ENCODE results near the gene ZNF438. TPM values are rescaled to one million over a fixed set of nuclear protein-coding genes. Genes with fewer than 3 reads are reported as not detected.

The ZNF438 gene
- total RNA-seq, 4 donors from 2014 or later, result 17.6 to 34.8 (median 23.6) TPM

DNA sequence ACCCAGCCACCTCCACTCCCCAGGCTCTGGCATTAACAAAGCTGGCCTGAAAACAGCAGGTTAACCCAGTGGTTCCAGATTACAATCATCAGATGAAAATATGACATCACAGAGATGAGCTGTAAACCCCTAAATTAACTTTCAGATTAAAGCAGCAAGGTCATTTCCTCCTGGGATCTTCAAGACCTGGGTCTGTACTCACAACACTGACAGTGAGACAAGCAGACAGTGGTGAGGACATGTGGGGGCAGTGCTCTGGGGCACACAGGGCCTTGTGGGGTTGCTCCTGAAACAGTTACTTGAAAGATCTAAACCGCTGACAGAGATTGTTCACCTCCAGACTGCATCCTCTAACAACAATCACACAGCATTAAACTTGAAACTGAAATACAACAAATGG, 134.1 kb downstream of the ZNF438 start:
- TF ChIP-seq CTCF (IDR thresholded peaks at IDR 0.05; ENCODE audit: low read depth), result no peak

DNA sequence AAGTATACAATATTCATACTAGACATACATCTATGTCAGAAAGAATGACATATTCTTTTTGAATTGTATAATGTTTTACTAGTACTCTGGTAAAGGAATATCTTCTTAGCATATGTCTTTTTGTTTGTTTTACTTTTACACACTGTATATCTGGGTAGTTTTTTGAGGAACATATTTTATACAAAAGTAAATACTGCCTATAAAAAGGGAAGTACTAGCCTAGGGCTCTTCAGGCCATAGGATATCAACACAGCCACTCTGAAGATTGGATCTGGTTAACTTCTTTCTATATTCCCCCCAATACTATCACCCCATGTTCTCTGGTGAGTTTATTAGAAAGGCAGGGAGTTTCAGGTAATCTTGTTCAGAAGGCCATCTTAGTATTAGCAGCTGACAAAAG, 134.6 kb downstream of the ZNF438 start:
- no peak for TF ChIP-seq CTCF (IDR thresholded peaks at IDR 0.05; ENCODE audit: low read depth)

GRCh38 chr10:30894221-30894620, 137.4 kb downstream of the ZNF438 start:
- TF ChIP-seq CTCF (IDR thresholded peaks at IDR 0.05; ENCODE audit: low read depth), result no peak

GRCh38 chr10:30893208-30893607, 138.5 kb downstream of the ZNF438 start:
- TF ChIP-seq CTCF (IDR thresholded peaks at IDR 0.05; ENCODE audit: low read depth), result no peak

DNA sequence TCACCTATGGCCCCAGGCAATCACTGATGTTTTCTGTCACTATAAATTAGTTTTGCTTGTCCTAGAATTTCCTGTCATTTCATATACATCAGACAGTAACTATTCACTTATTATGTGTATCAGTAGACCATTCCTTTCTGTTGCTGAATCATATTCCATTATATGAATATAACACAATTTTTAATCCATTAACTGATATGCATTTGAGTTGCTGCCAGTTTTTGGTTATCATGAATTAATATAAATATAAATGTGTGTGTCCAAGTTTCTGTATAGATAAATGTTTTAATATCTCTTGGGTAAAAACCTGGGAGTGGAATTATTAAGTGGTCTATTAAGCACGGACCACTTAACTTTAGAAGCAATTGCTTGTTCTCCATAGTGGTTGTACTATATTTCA, 143.8 kb downstream of the ZNF438 start:
- TF ChIP-seq CTCF (IDR thresholded peaks at IDR 0.05; ENCODE audit: low read depth), result no peak

DNA sequence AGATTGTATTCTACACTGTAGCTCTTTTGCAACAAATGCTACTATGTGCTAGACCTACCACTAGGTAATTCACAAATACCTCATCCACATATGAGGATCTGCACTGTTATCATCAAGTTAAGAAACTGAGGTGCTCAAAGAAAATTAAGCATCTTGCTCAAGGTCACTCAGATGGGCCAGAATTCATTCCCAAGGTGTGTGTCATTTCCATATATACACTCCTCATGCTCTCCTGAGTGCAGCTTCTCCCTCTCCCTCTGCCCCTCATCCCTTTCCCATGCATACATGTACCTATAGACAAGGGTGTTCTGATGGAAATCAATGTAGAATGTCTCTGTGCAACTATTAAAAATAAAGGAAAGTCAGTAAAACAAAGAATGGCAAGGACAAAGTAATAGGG, 146.2 kb downstream of the ZNF438 start:
- no peak for TF ChIP-seq CTCF (IDR thresholded peaks at IDR 0.05; ENCODE audit: low read depth)

DNA sequence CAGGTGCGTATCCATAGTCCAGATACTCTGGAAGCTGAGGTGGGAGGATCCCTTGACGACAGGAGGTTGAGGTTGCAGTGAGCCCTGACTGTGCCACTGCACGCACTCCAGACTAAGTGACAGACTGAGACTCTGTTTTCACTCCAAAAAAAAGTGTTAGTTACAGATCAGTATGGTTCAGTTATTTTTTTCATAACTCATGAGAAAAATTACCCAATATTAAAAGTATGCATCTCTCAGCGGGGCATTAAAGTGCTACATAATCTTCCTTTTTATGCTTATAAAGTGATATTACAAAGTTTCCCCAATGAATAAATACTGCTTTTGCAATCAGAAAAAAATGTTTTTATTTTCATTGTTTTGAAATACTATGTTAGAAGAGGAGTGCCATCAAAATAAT, 147.9 kb downstream of the ZNF438 start:
- TF ChIP-seq CTCF (IDR thresholded peaks at IDR 0.05; ENCODE audit: low read depth), result no peak
